SIG-M5 treated with dmso at 0.1 percent for 504 hours (cell line): ENCODE results near the gene PRKN.

ENCODE experiments used
- DNase-seq: peaks from one replicate; lab custom pipeline; 2025; ENCODE audit not compliant: unreplicated experiment; lab: John Stamatoyannopoulos, UW

PRKN gene

GRCh38 chr6:162727322-162728182 is at the start of gene PRKN, which contains the start of gene PACRG:
PRKN (minus strand) TSS chr6:162727766.
PACRG (plus strand) TSS chr6:162727974.
- DNase-seq, result peak; percentile 86

GRCh38 chr6:162777091-162777490 is 49.5 kb upstream of the PRKN start:
- no peak for DNase-seq

- DNase-seq, result no peak
Measured at GRCh38 chr6:162773996-162774395, 46.4 kb upstream of the PRKN start.

GRCh38 chr6:162772466-162772865 is 44.9 kb upstream of the PRKN start:
- no peak for DNase-seq

- DNase-seq, result no peak
Measured at GRCh38 chr6:162770955-162771354, 43.4 kb upstream of the PRKN start.

GRCh38 chr6:162770136-162770535 is 42.6 kb upstream of the PRKN start:
- no peak for DNase-seq

GRCh38 chr6:162753775-162754174 is 26.2 kb upstream of the PRKN start:
- DNase-seq, result no peak

- DNase-seq, result no peak
Measured at GRCh38 chr6:162751211-162751859, 23.8 kb upstream of the PRKN start.

- no peak for DNase-seq
Measured at GRCh38 chr6:162750776-162751175, 23.2 kb upstream of the PRKN start.

GRCh38 chr6:162736961-162737360 is 9.4 kb upstream of the PRKN start:
- DNase-seq, result no peak

GRCh38 chr6:162733489-162733888 is 5.9 kb upstream of the PRKN start:
- DNase-seq, result peak; percentile 8

- no peak for DNase-seq
Measured at GRCh38 chr6:162730502-162730901, 2.9 kb upstream of the PRKN start.

- DNase-seq, result no peak
Measured at GRCh38 chr6:162728706-162729105, 1.1 kb upstream of the PRKN start.

GRCh38 chr6:162728197-162728596 is 631 bp upstream of the PRKN start:
- no peak for DNase-seq

GRCh38 chr6:162726947-162727321 is 632 bp downstream of the PRKN start:
- no peak for DNase-seq

- no peak for DNase-seq
Measured at GRCh38 chr6:162722633-162723032, 4.9 kb downstream of the PRKN start.

- no peak for DNase-seq
Measured at GRCh38 chr6:162722226-162722625, 5.3 kb downstream of the PRKN start.

- no peak for DNase-seq
Measured at GRCh38 chr6:162721404-162721687, 6.2 kb downstream of the PRKN start.

GRCh38 chr6:162719528-162719927 is 8.0 kb downstream of the PRKN start:
- no peak for DNase-seq

- no peak for DNase-seq
Measured at GRCh38 chr6:162715601-162716000, 12.0 kb downstream of the PRKN start.

GRCh38 chr6:162713974-162714780 is 13.4 kb downstream of the PRKN start:
- no peak for DNase-seq

GRCh38 chr6:162712694-162713093 is 14.9 kb downstream of the PRKN start:
- peak; percentile 69 for DNase-seq
